NCI-H2171 (cell line): ENCODE measurements around the gene ASB6.
A peak's percentile ranks its signal among the peaks of the same experiment; 100 is the strongest.
"Not testable (repeated sequence)": the region's sequence is repeated elsewhere in the genome, so short reads cannot be mapped to it uniquely, and the experiment has no call there.

Source experiments
- DNase-seq: peaks from one replicate; lab custom pipeline; 2025; lab: John Stamatoyannopoulos, UW

The ASB6 gene

DNA sequence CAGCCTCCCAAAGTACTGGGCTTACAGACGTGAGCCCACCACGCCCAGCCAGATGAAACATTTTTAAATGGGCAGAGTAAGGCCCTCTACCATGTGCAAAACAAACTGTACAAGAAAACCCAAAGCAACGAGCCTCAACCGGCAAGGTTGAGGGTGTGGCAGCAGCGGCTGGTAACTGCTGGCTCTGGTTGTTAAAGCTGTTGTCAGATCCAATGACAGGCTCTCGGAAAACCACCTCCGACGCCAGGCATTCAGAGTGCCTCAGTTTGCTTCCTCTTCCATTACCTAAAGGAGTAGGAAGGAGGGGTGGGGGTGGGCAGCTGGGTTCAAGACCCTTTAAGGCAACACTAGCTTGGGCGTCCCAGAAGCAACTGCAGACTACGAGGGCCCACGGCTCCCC lies 2.4 kb upstream of the ASB6 start:
- no peak for DNase-seq

DNA sequence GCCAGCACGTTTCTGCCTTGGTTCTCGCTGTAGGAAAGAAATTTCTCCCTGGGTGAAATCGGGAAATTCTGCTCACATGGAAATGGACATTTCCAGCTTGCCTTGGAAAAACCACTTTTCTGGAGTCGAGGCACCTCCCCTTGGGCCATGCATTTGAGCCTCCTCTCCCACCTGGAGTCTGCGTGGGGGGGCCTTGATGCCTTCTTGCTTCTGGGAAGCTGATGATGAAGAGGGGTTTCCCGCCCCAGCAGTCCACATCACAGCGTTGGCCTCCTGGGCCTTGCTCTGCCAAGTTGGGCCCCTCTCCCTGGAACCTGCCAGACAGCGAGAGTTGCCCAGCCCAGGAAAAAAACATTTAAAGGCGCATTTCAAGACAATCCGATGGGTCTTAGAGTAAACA lies 1.8 kb upstream of the ASB6 start:
- no peak for DNase-seq

DNA sequence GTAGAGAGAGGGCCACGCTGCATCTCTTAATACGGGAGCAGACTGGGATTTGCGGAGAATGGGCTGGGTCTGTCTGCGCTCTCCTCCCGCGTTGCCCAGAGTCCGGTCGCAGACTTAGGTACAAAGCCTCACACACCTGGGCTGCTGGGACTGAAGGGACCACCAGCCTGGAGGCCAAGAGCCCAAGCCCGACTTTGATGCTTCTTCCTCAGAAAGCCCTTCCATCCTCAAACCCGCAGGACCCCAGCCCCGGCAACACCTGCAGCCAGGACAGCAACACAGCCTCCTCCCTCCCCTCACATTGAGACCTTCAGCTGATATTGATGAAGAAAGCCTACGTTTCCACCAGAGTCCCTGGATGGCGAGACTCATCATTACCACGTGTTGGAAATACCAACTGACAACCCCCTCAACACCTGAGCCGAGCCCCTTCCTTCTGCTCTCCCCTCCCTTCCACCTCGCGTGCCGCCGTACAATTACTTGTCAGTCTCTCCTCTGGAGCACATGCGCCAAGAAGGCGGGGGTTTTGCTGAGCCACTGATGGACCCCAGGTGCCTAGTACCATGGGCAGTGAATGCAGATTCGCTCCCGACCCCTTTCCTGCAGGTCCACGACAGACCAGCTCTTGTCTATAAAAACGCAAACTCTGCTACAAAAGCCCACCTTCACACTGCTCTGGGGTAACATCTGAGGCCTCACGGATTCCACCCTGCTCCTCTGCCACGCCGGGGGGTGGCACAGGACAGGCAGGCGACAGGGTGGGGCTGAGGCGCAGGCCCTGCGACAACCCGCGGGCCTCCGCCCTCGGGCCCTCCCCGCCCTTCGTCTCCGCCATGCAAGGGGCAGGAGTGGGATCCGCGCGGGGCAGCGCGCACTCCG lies 841 bp downstream of the ASB6 start:
- DNase-seq = no peak

DNA sequence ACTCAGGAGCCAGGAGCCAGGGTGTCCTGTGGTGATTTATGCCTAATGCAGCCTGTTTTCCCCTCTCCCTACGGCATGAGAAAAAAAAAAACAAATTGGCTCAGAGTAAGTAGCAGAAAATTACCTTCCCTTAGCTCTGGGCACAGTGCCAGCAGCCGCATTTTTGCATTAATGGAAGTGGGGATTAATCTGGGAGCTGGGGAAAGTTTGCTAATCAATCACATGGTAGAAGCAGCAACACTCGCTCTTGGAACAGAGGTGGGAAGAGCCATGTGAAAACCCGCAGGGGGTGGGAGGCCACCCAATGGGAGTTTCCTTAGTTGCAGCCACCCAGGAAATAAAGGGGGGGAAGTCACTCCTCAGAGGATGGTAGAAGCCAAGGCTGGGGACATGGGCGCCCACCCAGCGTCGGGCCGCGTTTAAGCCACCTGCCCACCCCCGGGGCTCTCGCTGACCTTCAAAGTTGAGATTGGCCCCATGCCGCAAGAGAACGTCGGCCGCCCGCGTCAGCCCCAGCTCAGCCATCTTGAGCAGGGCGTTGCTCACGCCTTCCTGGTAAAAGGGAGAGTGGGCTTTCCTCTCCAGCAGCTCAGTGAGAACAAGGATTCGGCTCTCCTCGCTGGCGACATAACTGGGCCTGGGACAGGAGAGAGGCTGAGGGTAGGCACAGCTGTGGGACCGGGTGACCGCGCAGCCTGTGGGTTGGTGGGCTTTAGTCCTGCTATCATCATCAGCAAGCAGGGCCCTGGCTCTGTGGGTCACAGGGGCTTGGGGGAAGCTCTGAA lies 1.7 kb downstream of the ASB6 start:
- DNase-seq = peak; percentile 69

DNA sequence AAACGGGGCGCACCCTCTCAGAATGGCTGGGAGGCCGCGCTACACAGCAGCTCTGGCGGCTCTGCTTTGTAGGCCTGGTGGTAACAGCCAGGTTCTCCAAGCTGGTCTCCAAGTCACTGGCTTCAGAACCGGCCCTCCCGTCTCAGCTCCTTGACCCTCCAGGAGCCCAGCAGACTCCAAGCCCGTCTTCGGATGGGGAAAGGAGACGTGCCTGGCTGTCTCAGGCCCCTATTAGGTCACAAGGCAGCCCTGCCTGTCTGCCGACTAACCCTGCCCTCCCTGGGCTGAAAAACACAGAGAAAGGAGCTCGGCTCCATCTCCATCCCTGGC lies 2.2 kb downstream of the ASB6 start:
- DNase-seq = no peak

DNA sequence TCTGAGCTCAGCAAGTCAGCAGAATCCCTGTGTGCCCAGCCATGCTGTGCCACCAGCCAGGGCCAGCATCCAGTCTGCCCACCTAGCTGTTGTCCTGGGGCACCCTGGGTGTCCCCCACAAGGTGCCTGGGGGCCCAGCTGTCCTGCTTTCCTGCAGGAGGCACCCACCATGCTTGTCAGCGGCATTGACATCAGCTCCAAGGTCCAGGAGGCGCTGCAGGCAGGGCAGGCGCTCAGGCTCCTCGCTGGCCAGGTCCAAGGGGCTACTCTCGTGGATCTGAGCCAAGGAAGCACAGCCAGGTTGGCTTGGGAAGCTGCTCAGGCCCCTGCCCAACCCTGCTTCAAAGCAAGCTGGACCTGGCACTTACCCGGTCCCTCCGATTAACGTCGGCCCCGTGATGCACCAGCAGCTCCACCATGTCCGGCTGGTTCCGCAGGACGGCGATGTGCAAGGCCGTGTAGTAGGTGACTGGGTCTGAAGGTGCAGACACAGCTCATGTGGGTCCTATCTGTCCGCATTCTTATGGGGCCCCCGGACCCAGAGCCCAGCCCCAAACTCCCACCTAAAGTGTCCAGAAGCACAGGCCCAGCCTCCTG lies 2.8 kb downstream of the ASB6 start:
- DNase-seq = no peak

DNA sequence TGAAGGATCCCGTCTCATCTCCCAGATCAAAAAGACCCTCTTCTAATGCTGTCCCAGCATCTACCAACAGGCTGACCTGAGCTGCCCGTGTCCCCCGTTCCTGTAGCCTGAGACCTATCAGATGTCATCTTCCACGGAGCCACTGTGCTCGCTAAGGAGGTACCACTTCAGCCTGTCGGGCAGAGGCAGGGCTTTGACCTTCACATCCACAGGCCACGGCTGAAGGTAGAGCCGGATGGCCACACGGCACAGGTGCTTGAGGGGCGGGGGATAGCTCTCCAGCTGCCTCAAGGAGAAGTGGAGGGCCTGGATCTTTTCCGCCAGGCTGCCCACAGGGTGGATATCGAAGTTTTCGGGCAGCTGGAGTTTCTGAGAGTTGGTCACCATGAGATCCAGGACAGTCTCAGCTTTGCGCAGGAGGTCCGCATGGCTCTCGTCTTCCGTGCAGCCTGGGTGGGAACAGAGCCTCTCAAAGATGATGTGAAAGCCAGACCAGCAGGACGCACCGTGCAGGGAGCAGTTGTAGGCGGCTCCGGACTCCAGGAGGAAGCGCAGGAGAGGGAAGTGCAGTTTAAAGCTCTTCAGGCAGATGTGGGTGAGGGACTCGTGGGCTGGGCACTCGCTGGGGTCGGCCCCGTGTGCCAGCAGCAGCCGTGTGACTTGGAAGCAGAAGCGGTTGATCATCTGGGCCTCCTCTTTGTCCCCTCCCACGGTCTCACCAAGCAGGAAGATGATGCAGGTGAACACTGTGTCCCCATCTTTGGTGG lies 4.1 kb downstream of the ASB6 start:
- DNase-seq = no peak

DNA sequence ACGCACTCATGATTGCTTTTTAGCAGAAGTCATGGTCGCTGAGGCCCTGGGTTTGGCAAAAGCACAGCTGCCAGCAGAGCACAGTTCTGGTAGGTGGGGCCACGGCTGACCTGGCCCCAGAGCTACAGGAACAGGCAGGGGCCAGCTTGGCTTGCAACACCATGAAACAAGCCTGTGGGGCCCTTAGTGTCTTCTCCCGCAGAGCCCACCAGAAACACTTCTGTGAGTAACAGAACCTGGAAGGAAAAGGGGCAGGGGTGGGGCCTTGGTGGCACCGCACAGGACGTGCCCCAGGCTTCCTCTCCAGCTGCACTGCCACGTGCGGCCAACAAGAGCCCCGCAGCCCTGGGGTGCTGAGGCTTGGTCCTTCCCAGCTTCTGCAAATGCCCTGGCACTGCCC lies 4.8 kb downstream of the ASB6 start:
- no peak for DNase-seq

DNA sequence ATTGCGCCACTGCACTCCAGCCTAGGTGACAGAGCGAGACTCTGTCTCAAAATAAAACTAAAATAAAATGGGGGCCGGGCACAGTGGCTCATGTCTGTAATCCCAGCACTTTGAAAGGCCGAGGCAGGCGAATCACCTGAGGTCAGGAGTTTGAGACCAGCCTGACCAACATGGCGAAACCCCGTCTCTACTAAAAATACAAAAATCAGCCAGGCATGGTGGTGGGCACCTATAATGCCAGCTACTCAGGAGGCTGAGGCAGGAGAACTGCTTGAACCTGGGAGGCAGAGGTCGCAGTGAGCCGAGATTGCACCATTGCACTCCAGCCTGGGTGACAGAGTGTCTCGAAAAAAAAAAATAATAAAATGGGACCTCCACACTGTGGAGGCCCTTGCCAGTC lies 5.6 kb downstream of the ASB6 start:
- DNase-seq = not testable (repeated sequence)

DNA sequence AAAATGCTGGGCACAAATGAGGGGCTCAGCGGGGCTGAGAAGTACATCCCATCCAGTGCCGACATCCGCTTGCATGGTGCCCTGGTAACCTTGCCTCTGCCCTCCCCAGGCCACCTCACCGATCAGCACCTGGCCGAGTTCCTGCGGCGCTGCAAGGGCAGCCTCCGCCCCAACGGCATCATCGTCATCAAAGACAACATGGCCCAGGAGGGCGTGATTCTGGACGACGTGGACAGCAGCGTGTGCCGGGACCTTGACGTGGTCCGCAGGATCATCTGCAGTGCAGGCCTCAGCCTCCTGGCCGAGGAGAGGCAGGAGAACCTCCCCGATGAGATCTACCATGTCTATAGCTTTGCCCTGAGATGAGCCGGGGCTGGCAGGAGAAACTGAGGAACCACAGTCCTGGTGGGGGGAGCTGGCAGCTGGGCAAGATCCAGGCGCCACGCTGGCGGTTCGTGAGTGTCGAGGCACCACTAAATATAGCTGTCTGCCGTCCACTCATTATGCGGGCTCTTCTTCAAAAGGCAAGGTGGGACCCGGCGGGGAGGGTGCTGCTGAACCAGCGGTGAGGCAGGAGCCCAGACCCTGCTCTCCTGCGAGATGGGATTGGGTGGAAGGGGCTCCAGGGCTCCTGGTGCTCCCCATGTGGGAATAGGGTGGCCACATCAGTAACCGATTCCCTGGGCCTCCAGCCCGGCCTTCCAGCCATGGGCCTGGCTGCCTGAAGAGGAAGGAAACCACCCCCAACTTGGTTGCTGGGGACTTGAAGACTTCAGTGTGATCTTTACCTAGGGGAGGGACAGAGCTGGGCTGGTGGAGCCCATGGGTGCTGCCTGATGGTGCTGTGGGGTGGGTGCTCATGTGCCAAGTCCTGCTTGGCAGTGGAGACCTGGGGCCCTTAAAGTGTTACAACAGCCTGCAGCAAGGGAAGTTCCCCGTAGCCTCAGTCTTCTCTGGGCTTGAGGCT lies 6.6 kb downstream of the ASB6 start:
- DNase-seq = no peak

DNA sequence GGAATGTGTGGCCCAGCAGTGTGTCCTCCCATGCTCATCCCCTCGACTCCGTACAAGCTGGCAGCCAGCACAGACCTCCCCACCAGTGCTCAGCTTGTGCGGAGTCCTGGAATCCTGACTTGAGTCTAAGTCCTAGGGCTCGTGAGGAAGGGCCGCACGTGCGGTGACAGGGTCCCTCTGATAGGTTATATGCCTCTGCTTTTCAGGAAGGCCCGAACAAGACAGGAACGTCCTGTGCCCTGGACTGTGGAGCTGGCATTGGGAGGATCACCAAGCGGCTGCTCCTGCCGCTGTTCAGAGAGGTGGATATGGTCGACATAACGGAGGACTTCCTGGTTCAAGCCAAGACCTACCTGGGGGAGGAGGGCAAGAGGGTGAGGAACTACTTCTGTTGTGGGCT lies 8.1 kb downstream of the ASB6 start:
- no peak for DNase-seq

DNA sequence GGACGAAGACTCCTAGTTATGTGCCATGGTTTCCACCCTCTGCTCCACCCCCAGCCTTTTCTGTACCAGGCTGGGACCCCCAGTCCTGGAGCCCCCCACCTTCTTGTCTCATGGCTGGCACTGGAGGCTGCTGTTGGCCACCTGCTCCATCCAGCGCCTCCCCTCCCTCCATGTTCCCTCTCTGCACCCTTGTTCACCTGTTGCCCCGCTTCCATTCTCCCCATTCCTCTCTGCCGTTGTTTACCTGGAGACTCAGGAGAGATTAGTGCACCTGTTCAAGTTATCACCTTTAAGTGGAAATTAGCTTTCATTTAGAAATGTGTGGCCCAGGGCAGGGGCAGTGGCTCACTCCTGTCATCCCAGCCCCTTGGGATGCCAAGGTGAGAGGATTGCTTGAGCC lies 8.7 kb downstream of the ASB6 start:
- DNase-seq = no peak

DNA sequence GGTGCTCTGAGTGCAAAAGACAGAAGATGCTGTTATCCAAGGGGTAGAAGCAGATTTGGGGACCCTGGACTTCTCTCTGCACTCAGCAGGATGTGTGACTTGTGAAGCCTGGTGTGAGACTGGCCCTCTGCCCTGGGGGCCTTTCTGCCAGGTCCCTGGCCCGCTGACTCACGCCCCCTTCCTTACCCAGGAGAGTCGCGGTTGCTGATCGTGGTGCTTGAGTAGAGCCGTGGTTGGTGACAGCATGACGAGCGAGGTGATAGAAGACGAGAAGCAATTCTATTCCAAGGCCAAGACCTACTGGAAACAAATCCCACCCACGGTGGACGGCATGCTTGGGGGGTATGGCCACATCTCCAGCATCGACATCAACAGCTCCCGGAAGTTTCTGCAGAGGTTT lies 9.5 kb downstream of the ASB6 start:
- no peak for DNase-seq

DNA sequence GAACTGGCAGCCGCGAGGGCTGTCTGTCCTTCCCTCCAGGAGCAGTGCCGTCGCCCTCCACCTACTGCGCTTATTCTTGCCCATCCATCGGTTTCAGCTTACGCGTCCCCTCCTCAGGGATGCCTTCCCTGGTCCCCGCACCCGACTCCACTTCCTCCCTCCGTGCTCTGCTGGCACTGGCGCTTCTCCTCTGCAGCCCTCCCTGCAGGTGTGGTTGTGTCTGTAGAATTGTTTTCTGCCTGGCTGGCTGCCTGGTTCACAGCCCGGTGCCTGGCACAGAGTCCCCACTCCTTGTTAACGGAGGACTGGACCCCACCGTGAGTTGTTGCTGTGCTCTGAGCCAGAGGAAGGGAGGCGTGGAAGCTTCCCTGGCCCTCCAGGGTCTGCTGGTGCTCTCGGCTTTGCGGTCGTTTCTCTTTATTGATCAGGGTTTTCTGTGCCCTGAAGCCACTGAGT lies 10.2 kb downstream of the ASB6 start:
- no peak for DNase-seq

DNA sequence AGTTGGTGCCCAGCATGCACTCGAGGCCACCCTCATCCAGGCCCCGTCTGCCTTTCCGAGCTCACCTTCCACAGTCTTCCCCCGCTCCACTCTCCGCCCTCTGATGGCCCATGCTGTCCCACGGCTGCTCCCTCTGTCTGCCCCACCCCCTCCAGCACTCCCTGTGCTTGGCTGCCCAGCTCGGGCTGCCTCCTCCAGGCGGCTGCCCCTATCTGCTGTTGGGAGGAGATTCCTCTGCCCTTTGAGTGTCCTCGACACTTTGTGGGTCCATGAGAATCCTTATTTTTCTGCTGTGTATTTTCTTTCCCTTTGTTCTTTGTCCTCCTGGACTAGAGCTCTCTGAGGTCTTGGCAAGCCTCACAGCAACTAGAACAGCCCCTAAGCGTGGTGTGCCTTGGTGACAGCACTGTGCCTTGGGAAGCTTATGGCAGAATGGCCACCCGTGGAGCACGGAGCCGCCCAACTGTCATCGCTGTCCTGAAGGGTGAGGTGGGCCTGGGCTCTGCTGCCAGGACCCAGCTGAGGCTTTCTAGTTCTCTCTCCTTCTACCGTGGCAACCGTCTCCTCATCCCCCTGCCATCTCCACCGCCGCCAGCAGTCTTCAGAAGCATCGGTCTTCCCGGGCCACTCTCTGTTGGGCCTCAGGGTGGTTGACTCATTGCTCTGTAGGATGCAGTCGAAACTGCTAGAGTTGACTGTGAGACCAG lies 10.8 kb downstream of the ASB6 start:
- no peak for DNase-seq

DNA sequence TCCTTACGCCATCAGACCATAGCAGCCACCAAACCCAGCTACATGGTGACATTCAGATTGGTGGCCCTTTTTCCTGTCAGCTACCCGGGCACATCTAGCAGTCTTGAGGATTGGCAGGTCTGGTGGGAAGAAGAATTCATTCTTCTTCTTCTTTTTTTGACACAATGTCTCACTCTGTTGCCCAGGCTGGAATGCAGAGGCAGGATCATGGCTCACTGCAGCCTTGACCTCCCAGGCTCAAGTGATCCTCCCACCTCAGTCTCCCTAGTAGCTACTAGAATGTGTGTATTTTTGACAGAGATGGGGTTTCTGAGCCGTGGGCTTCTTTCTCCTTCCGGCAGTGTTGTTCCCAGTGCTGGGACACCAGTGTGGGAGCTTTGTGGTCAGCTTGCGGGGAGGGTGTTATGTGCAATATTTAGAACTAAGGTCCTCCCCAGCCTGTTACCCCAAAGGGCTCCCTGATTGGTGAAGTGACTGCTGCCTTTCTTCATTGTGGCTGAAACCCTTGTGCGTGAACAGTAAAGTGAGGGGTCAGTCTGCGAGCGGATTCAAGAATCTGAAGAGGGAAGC lies 12.6 kb downstream of the ASB6 start:
- no peak for DNase-seq

DNA sequence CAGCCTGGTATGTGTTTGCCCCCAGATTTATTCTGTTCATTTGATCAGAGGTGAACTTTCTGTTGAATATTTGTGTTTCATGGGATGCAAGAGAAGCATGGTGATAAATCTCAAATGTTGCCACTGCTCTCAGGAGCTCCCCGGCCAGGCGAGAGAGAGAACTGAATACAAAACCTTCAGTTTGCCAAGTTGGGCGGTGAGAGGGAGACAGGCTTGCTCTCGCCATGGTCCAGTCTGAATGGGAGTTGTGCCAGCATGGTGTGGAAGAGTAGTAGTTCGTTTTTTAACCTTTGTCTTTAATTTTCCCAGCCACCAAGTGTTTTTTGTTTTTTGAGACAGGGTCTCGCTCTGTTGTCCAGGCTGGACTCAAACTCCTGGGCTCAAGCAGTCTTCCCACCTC lies 13.2 kb downstream of the ASB6 start:
- no peak for DNase-seq

DNA sequence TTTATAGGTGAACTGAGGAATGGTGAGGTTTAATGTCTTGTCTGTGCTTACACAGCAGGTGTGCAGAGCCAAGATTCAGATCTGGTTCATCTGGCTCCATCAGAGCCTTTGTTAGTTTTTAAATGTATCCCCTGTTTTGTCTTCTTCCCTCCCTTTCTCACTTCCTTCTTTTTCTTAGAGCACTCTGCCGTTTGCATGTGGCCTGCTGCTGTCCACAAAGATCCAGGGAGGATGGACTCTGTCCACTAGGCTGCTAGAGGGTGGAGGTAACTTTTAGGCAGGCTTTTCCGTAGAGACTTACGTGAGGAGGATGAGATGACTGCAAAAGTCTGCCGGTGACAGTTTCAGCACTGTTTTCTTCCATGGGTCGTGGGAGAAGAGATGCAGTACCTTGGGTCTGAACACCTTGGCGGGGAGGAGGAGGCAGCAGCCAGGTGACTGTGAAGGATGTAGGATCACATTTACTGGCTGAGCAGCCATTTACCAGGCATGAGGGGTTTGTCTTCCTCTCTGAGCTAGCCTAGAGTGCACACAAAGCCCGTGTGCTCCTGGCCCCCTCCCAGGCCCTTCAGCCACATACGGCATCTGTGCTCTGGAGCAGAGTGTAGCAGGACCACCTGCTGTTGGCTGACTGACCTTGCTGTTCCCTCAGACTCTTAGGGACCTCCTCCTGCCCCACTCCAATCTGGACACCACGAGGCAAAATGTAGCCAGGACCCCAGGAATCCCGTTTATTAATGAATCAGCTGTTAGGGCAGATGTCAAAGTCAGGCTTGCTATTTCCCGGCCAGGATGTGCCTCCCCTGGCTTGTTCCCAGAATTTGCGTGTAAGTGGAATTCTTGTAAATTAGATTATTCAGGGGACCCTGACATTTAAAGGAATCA lies 14.2 kb downstream of the ASB6 start:
- no peak for DNase-seq

DNA sequence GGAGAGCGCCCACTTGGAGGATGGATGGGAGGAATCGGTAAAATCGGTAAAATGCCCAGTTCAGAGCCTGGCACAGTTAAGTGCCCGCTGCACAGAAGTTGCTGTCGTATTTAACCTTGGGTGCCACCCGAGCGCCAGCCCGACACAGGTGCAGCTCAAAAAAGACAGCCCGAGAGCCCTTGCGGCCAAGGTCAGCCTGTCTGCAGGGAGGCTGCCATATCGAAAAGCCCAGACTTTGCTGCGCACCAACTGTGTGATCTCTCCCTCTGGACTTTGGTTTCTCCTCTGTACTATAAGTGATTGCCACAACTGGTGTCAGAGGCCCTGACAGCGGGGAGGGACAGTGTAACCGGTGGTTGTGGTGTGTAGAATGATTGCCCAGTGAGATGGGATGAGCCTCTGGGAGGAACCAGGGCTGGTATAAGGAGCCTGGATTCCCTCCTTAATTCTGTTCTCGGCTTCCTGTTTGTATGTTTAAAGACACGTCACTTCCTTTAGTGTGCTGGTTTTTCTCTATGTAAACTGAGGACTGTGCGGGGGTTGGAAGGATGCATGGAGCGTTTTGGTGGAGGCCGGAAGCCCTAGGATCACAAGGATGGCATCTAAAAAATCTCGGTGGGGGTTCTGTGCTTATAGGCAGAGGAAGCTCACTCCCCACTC lies 15.2 kb downstream of the ASB6 start:
- DNase-seq = no peak
